Activated CD8-positive, alpha-beta T cell treated with anti-CD3 and anti-CD28 coated beads for 36 hours (primary cell): ENCODE data around the gene ADAM15. TPM values are rescaled to one million over a fixed set of nuclear protein-coding genes. Genes with fewer than 3 reads are reported as not detected.

Experiments used
- ATAC-seq: fragments of 200-7000 bp; cut with Tn5 transposase; one replicate; pipeline ENCODE4 v1.10.0; 2021; ENCODE audit warnings: mild to moderate bottlenecking, moderate library complexity
- CTCF ChIA-PET: fragments of 350-600 bp; sonication (Branson Sonifier 250); formaldehyde crosslinking; loops from one replicate; lab custom pipeline; 2021; ENCODE audit warnings: antibody characterized with exemption; lab: Charles Lee
- POLR2A ChIA-PET: fragments of 350-600 bp; sonication (Branson Sonifier 250); formaldehyde crosslinking; loops from one replicate; lab custom pipeline; 2021; ENCODE audit warnings: antibody characterized with exemption; lab: Charles Lee
- DNase-seq: peaks from one replicate; pipeline ENCODE4 v3.0.0-alpha.2; 2020
- H3K27ac Mint-ChIP-seq: one replicate; pipeline ENCODE4 v1.8.0; 2021; ENCODE audit warnings: mild to moderate bottlenecking, mixed read lengths
- H3K27me3 Mint-ChIP-seq: one replicate; pipeline ENCODE4 v1.8.0; 2021; ENCODE audit warnings: mixed read lengths
- H3K36me3 Mint-ChIP-seq: one replicate; pipeline ENCODE4 v1.8.0; 2021; ENCODE audit warnings: low read depth, mixed read lengths
- H3K4me1 Mint-ChIP-seq: one replicate; pipeline ENCODE4 v1.8.0; 2021; ENCODE audit warnings: low read depth, mixed read lengths
- H3K4me3 Mint-ChIP-seq: one replicate; pipeline ENCODE4 v1.8.0; 2021; ENCODE audit warnings: mild to moderate bottlenecking, moderate library complexity, mixed read lengths
- H3K9me3 Mint-ChIP-seq: one replicate; pipeline ENCODE4 v1.8.0; 2021; ENCODE audit warnings: mixed read lengths
- intact Hi-C: fragments of 100-400 bp; cut with micrococcal nuclease; formaldehyde crosslinking; loops from one replicate; pipeline ENCODE4 v1.10.0; 2022
- total RNA-seq, 2 experiments: library from RNA; stranded (reverse); gene quantifications; one replicate each; pipeline ENCODE4 v1.2.3, GENCODE V29; 2021
- TF ChIP-seq, protein P1 (sequence below): fragments of 200-600 bp; IDR thresholded peaks from one replicate; pipeline ENCODE4 v1.8.0; 2022; ENCODE audit warnings: antibody characterized with exemption, mild to moderate bottlenecking

Gene ADAM15, protein sequence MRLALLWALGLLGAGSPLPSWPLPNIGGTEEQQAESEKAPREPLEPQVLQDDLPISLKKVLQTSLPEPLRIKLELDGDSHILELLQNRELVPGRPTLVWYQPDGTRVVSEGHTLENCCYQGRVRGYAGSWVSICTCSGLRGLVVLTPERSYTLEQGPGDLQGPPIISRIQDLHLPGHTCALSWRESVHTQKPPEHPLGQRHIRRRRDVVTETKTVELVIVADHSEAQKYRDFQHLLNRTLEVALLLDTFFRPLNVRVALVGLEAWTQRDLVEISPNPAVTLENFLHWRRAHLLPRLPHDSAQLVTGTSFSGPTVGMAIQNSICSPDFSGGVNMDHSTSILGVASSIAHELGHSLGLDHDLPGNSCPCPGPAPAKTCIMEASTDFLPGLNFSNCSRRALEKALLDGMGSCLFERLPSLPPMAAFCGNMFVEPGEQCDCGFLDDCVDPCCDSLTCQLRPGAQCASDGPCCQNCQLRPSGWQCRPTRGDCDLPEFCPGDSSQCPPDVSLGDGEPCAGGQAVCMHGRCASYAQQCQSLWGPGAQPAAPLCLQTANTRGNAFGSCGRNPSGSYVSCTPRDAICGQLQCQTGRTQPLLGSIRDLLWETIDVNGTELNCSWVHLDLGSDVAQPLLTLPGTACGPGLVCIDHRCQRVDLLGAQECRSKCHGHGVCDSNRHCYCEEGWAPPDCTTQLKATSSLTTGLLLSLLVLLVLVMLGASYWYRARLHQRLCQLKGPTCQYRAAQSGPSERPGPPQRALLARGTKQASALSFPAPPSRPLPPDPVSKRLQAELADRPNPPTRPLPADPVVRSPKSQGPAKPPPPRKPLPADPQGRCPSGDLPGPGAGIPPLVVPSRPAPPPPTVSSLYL
- total RNA-seq, result 10 to 100 TPM; 36.4 to 37.2 TPM

DNA sequence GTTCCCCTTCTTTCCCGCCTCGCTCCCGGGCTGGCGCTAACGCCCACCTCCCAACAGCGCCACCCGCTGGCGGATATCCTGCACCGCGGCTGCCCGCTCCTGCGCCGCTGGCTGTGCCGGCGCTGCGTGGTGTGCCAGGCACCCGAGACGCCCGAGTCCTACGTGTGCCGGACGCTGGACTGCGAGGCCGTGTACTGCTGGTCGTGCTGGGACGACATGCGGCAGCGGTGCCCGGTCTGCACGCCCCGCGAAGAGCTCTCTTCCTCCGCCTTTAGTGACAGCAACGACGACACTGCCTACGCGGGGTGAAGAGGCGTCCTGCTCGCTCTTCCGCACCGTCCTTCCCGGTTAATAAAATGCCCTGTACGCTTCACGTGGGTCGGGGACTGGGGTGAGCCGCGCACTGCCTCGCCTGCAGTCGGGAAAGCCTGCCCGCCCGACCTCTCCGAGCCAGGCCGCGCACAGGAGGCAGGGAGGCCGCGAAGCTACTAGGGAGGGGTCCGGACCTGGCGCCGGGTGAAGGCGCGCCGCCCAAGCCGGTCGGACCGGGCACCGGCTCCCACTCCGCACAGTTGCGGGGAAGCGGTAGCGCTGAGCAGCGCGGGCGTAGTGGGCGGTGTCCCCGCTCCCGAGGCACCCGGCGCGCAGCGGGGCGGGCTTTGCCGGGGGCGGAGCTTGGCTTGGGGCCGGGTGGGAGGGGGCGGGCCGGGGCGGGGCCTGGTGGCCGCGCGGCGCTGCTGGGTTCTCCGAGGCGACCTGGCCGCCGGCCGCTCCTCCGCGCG is at the start of gene ADAM15:
Gene ADAM15 (plus strand): TSS at position 757 of the 782 bp plus-strand sequence. CDS start 71 bp downstream, outside the sequence.
- DNase-seq (peak; percentile 80), ATAC-seq (peak; percentile 79)
- Mint-ChIP-seq H3K36me3 (peaks cover 8% of the 10 kb centered on the region), H3K4me1 (peaks cover 20% of the 10 kb centered on the region), H3K4me3 (peak within 1 kb of the TSS; percentile 88), H3K27me3 (no peaks in the 10 kb centered on the region), H3K9me3 (no peaks in the 10 kb centered on the region), H3K27ac (peak within 1 kb of the TSS; percentile 60)
- CTCF ChIA-PET, result interaction anchor here (0.6 to 23.5 kb wide), 32 partner anchors 8 to 847 kb away, joined by 3 to 278 read pairs (median 6); partner anchors contain the start of genes EFNA4, FLAD1, KRTCAP2 and LENEP
- POLR2A ChIA-PET, result interaction anchor here (0.8 to 2.8 kb wide), 10 partner anchors 11 to 721 kb away, joined by 3 to 8 read pairs (median 6); partner anchors contain the start of gene EFNA4
- intact Hi-C loops, result loop anchor here (5.0 kb wide), 1 partner anchor 37 kb away; no protein-coding TSS in a partner anchor
- TF ChIP-seq, protein P1, sequence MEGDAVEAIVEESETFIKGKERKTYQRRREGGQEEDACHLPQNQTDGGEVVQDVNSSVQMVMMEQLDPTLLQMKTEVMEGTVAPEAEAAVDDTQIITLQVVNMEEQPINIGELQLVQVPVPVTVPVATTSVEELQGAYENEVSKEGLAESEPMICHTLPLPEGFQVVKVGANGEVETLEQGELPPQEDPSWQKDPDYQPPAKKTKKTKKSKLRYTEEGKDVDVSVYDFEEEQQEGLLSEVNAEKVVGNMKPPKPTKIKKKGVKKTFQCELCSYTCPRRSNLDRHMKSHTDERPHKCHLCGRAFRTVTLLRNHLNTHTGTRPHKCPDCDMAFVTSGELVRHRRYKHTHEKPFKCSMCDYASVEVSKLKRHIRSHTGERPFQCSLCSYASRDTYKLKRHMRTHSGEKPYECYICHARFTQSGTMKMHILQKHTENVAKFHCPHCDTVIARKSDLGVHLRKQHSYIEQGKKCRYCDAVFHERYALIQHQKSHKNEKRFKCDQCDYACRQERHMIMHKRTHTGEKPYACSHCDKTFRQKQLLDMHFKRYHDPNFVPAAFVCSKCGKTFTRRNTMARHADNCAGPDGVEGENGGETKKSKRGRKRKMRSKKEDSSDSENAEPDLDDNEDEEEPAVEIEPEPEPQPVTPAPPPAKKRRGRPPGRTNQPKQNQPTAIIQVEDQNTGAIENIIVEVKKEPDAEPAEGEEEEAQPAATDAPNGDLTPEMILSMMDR, result peak; percentile 99

DNA sequence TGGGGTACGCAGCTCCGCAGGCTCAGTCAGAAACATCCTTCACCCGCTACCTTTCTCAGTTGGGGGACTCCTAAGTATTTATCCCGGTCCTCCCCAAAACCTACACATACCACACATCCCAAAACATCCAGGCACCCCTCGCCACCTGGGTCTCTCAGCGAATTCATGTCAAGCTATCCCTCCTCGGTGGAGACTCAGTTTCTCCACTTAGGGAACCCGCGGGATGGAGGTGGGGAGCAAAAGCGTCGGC is 49.8 kb upstream of the ADAM15 start:
- no peaks in the 10 kb centered on the region for H3K9me3 Mint-ChIP-seq
- ATAC-seq (no peak), DNase-seq (no peak)
- peaks cover 51% of the 10 kb centered on the region for H3K4me1 Mint-ChIP-seq
- H3K27me3 Mint-ChIP-seq, result no peaks in the 10 kb centered on the region
- H3K27ac Mint-ChIP-seq, result peak overlapping the region; percentile 88
- ChIA-PET CTCF (interaction anchor here (0.6 to 4.4 kb wide), 5 partner anchors 16 to 60 kb away, joined by 3 to 77 read pairs (median 4); partner anchors contain the start of gene PBXIP1), POLR2A (interaction anchor here (0.6 to 5.0 kb wide), 6 partner anchors 9 to 1078 kb away, joined by 3 to 33 read pairs (median 5); partner anchors contain the start of genes CKS1B, FLAD1 and PMVK)
- peak overlapping the region; percentile 70 for H3K4me3 Mint-ChIP-seq
- intact Hi-C loops, result no loop called here
- TF ChIP-seq, protein P1, result no peak
- peaks cover 5% of the 10 kb centered on the region for H3K36me3 Mint-ChIP-seq

DNA sequence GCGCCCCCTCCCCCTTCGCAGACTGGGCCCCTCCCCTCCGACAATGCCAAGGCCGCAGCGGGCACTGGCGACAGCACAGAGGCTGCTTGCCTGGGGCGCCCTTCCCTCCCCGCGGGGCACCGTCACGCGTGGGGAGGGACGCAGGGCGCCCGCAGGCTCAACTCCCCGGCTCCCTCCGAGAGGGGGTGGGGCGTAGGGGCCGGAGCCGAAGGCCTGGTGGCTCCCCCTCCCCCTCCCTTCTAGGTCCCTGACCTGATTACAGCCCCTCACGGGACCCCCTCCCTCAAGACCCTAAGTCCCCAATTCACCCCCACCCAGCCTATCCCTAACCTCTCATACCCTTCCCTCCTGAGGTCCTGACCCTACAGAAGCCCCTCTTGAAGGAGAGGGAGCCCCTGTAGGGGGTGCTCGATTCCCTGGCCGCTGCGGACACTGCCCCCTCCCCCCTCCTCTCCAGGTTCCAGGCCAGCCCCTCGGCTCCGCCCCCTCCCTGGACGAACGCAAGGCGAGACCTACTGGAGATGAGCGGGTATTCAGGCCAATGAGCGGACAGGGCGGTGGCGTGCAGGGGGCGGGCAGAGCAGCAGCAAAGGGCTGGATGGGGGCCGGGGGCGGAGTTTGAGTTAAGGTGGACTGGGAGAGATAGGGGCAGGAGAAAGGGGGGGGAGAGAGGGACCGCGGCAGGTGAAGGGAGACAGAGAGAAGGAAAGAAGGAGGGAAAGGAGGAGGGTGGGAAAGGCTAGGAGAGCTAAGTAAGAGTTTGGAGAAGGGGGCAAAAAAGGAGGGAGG is 49.2 kb upstream of the ADAM15 start:
- ChIA-PET POLR2A (interaction anchor here (0.6 to 5.0 kb wide), 8 partner anchors 9 to 1078 kb away, joined by 3 to 33 read pairs (median 4); partner anchors contain the start of genes CKS1B, FLAD1, PBXIP1 and PMVK), CTCF (interaction anchor here (0.6 to 4.4 kb wide), 5 partner anchors 15 to 58 kb away, joined by 3 to 77 read pairs (median 3); partner anchors contain the start of gene PBXIP1)
- DNase-seq, result peak; percentile 100
- H3K27me3 Mint-ChIP-seq, result no peaks in the 10 kb centered on the region
- H3K9me3 Mint-ChIP-seq, result no peaks in the 10 kb centered on the region
- peaks cover 5% of the 10 kb centered on the region for H3K36me3 Mint-ChIP-seq
- TF ChIP-seq, protein P1, result no peak
- ATAC-seq, result peak; percentile 71
- H3K27ac Mint-ChIP-seq, result peak overlapping the region; percentile 92
- intact Hi-C loops, result no loop called here
- peaks cover 56% of the 10 kb centered on the region for H3K4me1 Mint-ChIP-seq
- H3K4me3 Mint-ChIP-seq, result peak overlapping the region; percentile 70
